CD4-positive, alpha-beta T cell (primary cell): Measurements from ENCODE around the gene ANKRD44. TPM values are rescaled to one million over a fixed set of nuclear protein-coding genes. Genes with fewer than 3 reads are reported as not detected.

ENCODE experiments used
- ATAC-seq: fragments of 200-7000 bp; cut with Tn5 transposase; one replicate; pipeline ENCODE4 v1.10.0; 2022; ENCODE audit warnings: mild to moderate bottlenecking; ENCODE audit not compliant: poor library complexity
- CTCF ChIA-PET: fragments of 350-600 bp; sonication (Branson Sonifier 250); formaldehyde crosslinking; loops from one replicate; lab custom pipeline; 2021; ENCODE audit warnings: antibody characterized with exemption, inconsistent platforms; lab: Charles Lee
- POLR2A ChIA-PET: fragments of 350-600 bp; sonication (Branson Sonifier 250); formaldehyde crosslinking; loops from one replicate; lab custom pipeline; 2021; ENCODE audit warnings: antibody characterized with exemption, inconsistent platforms; lab: Charles Lee
- DNase-seq, 14 experiments: peaks; one replicate each; pipeline ENCODE4 v3.0.0-alpha.2; 2013 to 2020; ENCODE audit warnings: mixed read lengths in 2 of 14
- H3K27ac ChIP-seq, 2 donors: one replicate each; pipeline versions ENCODE4 v1.5.1 to v1.7.0; 2013; ENCODE audit warnings: low read length in 2 of 2, low read depth in 1 of 2, mild to moderate bottlenecking in 1 of 2
- H3K27me3 ChIP-seq, 2 experiments: 1 replicate in 1 of 2; 2 replicates in 1 of 2; pipeline versions ENCODE4 v1.6.1 to v1.7.0; 2013; ENCODE audit warnings: low read length in 2 of 2, control low read depth in 1 of 2, mild to moderate bottlenecking in 1 of 2, moderate library complexity in 1 of 2; ENCODE audit not compliant: insufficient read depth in 2 of 2, control insufficient read depth in 1 of 2
- H3K36me3 ChIP-seq: one replicate; pipeline ENCODE4 v1.6.1; 2013; ENCODE audit warnings: low read length, control low read depth; ENCODE audit not compliant: insufficient read depth
- H3K4me1 ChIP-seq: one replicate; pipeline ENCODE4 v1.6.1; 2013; ENCODE audit warnings: low read length, control low read depth; ENCODE audit not compliant: insufficient read depth
- H3K4me3 ChIP-seq: one replicate; pipeline ENCODE4 v1.5.1; 2013; ENCODE audit warnings: mild to moderate bottlenecking, low read length, moderate library complexity
- H3K9me3 ChIP-seq, 2 experiments: 1 replicate in 1 of 2; 2 replicates in 1 of 2; pipeline versions ENCODE4 v1.6.1 to v1.7.0; 2013; ENCODE audit warnings: low read length in 2 of 2, mild to moderate bottlenecking in 2 of 2, control low read depth in 1 of 2, moderate library complexity in 1 of 2; ENCODE audit not compliant: control insufficient read depth in 1 of 2, insufficient read depth in 1 of 2
- H3K27ac Mint-ChIP-seq: one replicate; pipeline ENCODE4 v1.8.0; 2020; ENCODE audit warnings: mixed read lengths
- H3K27me3 Mint-ChIP-seq: one replicate; pipeline ENCODE4 v1.8.0; 2021; ENCODE audit warnings: mixed read lengths
- H3K36me3 Mint-ChIP-seq: one replicate; pipeline ENCODE4 v1.8.0; 2021; ENCODE audit warnings: low read depth, mixed read lengths
- H3K4me1 Mint-ChIP-seq: one replicate; pipeline ENCODE4 v1.8.0; 2021; ENCODE audit warnings: low read depth, mixed read lengths
- H3K4me3 Mint-ChIP-seq: one replicate; pipeline ENCODE4 v1.8.0; 2020; ENCODE audit warnings: mild to moderate bottlenecking, mixed read lengths
- H3K9me3 Mint-ChIP-seq: one replicate; pipeline ENCODE4 v1.8.0; 2020; ENCODE audit warnings: mixed read lengths
- intact Hi-C, 2 experiments: fragments of 100-400 bp; cut with DNase I in 1 of 2; cut with micrococcal nuclease in 1 of 2; formaldehyde crosslinking; loops; one replicate each; pipeline versions ENCODE4 v1.15.1 to v1.9.0; 2023 to 2025; cut with DNase I, micrococcal nuclease
- total RNA-seq, 174 experiments: library from RNA in 2 of 174; stranded (reverse) in 2 of 174; gene quantifications; one replicate each; pipeline ENCODE4 v1.2.3 and lab custom pipeline; 2021 to 2026
- TF ChIP-seq, protein P1 (sequence below): fragments of 200-600 bp; IDR thresholded peaks from one replicate; pipeline ENCODE4 v1.8.0; 2022; ENCODE audit warnings: antibody characterized with exemption, mild to moderate bottlenecking

Gene ANKRD44
- total RNA-seq, 2 experiments from 2014 or later, result 170 to 186 TPM

GRCh38 chr2:197236816-197237215, 73.8 kb downstream of the ANKRD44 start:
- H3K9me3 ChIP-seq, result no peaks in the 10 kb centered on the region
- peaks cover 88% of the 10 kb centered on the region for H3K4me1 ChIP-seq
- no peaks in the 10 kb centered on the region for H3K27me3 ChIP-seq
- peaks cover 3% of the 10 kb centered on the region for H3K36me3 ChIP-seq
- CTCF ChIA-PET, result interaction anchor here (0.9 to 1.9 kb wide), 9 partner anchors 10 to 124 kb away, joined by 3 to 7 read pairs (median 4); no protein-coding TSS in a partner anchor
- peak in 3 of 14 experiments; percentile 40 to 55 (median 55) for DNase-seq
- Mint-ChIP-seq H3K9me3 (no peaks in the 10 kb centered on the region), H3K36me3 (no peaks in the 10 kb centered on the region), H3K4me1 (peaks cover 96% of the 10 kb centered on the region), H3K27me3 (no peaks in the 10 kb centered on the region), H3K4me3 (peak overlapping the region; percentile 80), H3K27ac (peak overlapping the region; percentile 91)
- intact Hi-C loops, result loop anchor here (2.0 to 5.0 kb wide), 4 partner anchors 14 to 72 kb away; no protein-coding TSS in a partner anchor
- H3K27ac ChIP-seq, result peak overlapping the region; percentile 74 to 75
- POLR2A ChIA-PET, result interaction anchor here (0.9 to 12.9 kb wide), 21 partner anchors 9 to 123 kb away, joined by 3 to 164 read pairs (median 8); partner anchors contain the start of gene ANKRD44
- TF ChIP-seq, protein P1, sequence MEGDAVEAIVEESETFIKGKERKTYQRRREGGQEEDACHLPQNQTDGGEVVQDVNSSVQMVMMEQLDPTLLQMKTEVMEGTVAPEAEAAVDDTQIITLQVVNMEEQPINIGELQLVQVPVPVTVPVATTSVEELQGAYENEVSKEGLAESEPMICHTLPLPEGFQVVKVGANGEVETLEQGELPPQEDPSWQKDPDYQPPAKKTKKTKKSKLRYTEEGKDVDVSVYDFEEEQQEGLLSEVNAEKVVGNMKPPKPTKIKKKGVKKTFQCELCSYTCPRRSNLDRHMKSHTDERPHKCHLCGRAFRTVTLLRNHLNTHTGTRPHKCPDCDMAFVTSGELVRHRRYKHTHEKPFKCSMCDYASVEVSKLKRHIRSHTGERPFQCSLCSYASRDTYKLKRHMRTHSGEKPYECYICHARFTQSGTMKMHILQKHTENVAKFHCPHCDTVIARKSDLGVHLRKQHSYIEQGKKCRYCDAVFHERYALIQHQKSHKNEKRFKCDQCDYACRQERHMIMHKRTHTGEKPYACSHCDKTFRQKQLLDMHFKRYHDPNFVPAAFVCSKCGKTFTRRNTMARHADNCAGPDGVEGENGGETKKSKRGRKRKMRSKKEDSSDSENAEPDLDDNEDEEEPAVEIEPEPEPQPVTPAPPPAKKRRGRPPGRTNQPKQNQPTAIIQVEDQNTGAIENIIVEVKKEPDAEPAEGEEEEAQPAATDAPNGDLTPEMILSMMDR, result no peak
- ATAC-seq, result no peak
- H3K4me3 ChIP-seq, result peak overlapping the region; percentile 6

- peak overlapping the region; percentile 80 for H3K4me3 Mint-ChIP-seq
- H3K27me3 Mint-ChIP-seq, result no peaks in the 10 kb centered on the region
- ChIA-PET POLR2A (interaction anchor here (0.5 to 12.9 kb wide), 13 partner anchors 9 to 123 kb away, joined by 3 to 164 read pairs (median 8); partner anchors contain the start of gene ANKRD44), CTCF (interaction anchor here (0.9 to 2.2 kb wide), 5 partner anchors 19 to 83 kb away, joined by 3 to 7 read pairs (median 4); no protein-coding TSS in a partner anchor)
- DNase-seq (no peak), ATAC-seq (no peak)
- intact Hi-C loops, result loop anchor here (2.0 to 5.0 kb wide), 4 partner anchors 13 to 73 kb away; no protein-coding TSS in a partner anchor
- TF ChIP-seq, protein P1, result no peak
- no peak overlapping the region for H3K4me3 ChIP-seq
- H3K36me3 ChIP-seq, result peaks cover 3% of the 10 kb centered on the region
- no peaks in the 10 kb centered on the region for H3K36me3 Mint-ChIP-seq
- peak overlapping the region; percentile 91 for H3K27ac Mint-ChIP-seq
- peaks cover 96% of the 10 kb centered on the region for H3K4me1 Mint-ChIP-seq
- no peaks in the 10 kb centered on the region for H3K9me3 Mint-ChIP-seq
- H3K27me3 ChIP-seq, result no peaks in the 10 kb centered on the region
- peaks cover 93% of the 10 kb centered on the region for H3K4me1 ChIP-seq
- H3K27ac ChIP-seq, result peak overlapping the region; percentile 74 to 75
- no peaks in the 10 kb centered on the region for H3K9me3 ChIP-seq
These were observed 74.4 kb downstream of the ANKRD44 start for GRCh38 chr2:197236159-197236558.

- H3K4me3 ChIP-seq, result no peak overlapping the region
- Mint-ChIP-seq H3K27me3 (no peaks in the 10 kb centered on the region), H3K36me3 (peaks cover 2% of the 10 kb centered on the region), H3K27ac (peak overlapping the region; percentile 91), H3K9me3 (no peaks in the 10 kb centered on the region), H3K4me1 (peaks cover 96% of the 10 kb centered on the region), H3K4me3 (peak overlapping the region; percentile 80)
- H3K27me3 ChIP-seq, result no peaks in the 10 kb centered on the region
- intact Hi-C loops, result loop anchor here (2.0 to 5.0 kb wide), 4 partner anchors 13 to 73 kb away; no protein-coding TSS in a partner anchor
- H3K9me3 ChIP-seq, result no peaks in the 10 kb centered on the region
- ChIA-PET CTCF (interaction anchor here (1.0 to 2.2 kb wide), 3 partner anchors 22 to 76 kb away, joined by 3 to 7 read pairs (median 5); no protein-coding TSS in a partner anchor), POLR2A (interaction anchor here (0.5 to 12.9 kb wide), 5 partner anchors 21 to 72 kb away, joined by 3 to 164 read pairs (median 38); partner anchors contain the start of gene ANKRD44)
- H3K27ac ChIP-seq, result peak overlapping the region; percentile 74 to 75
- DNase-seq (no peak), ATAC-seq (no peak)
- peaks cover 8% of the 10 kb centered on the region for H3K36me3 ChIP-seq
- peaks cover 93% of the 10 kb centered on the region for H3K4me1 ChIP-seq
- TF ChIP-seq, protein P1, result no peak
These were observed 74.9 kb downstream of the ANKRD44 start for GRCh38 chr2:197235711-197236110.
